Esophagus (tissue), 2 donors: ENCODE data around the gene RASSF8. TPM values are rescaled to one million over a fixed set of nuclear protein-coding genes. Genes with fewer than 3 reads are reported as not detected.

Experiments
- H3K27ac ChIP-seq, 2 donors: one replicate each; pipeline ENCODE4 v1.5.1; 2013; ENCODE audit warnings: low read depth in 2 of 2, mild to moderate bottlenecking in 2 of 2, inconsistent platforms in 1 of 2, low read length in 1 of 2, moderate library complexity in 1 of 2
- H3K27me3 ChIP-seq, 2 donors: one replicate each; pipeline ENCODE4 v1.6.1; 2013; ENCODE audit warnings: low read length in 2 of 2, control low read depth in 1 of 2, mild to moderate bottlenecking in 1 of 2; ENCODE audit not compliant: insufficient read depth in 2 of 2, control insufficient read depth in 1 of 2
- H3K36me3 ChIP-seq, 2 donors: one replicate each; pipeline ENCODE4 v1.6.1; 2013; ENCODE audit warnings: low read length in 1 of 2; ENCODE audit not compliant: control insufficient read depth in 2 of 2, insufficient read depth in 2 of 2
- H3K4me1 ChIP-seq, 2 donors: one replicate each; pipeline ENCODE4 v1.6.1; 2013; ENCODE audit warnings: low read length in 1 of 2; ENCODE audit not compliant: control insufficient read depth in 2 of 2, insufficient read depth in 2 of 2
- H3K4me3 ChIP-seq, 2 donors: one replicate each; pipeline ENCODE4 v1.5.1; 2013; ENCODE audit warnings: low read length in 2 of 2, mild to moderate bottlenecking in 2 of 2, low read depth in 1 of 2, moderate library complexity in 1 of 2
- H3K9me3 ChIP-seq, 2 donors: one replicate each; pipeline ENCODE4 v1.6.1; 2013; ENCODE audit warnings: mild to moderate bottlenecking in 2 of 2, low read depth in 1 of 2, low read length in 1 of 2, moderate library complexity in 1 of 2; ENCODE audit not compliant: control insufficient read depth in 2 of 2, insufficient read depth in 1 of 2
- WGBS, 2 donors: extraction: QIAGEN DNeasy Blood & Tissue Kit; methylation state at CpG; one replicate each; pipeline ENCODE4 v1.1.7; 2013; 5-methylcytosine and 5-hydroxymethylcytosine counted together
- polyA plus RNA-seq, 2 donors: library from polyadenylated mRNA; stranded (reverse); fragments of 200-250 nt; gene quantifications; one replicate each; pipeline ENCODE4 v1.2.3, GENCODE V29; 2013
- donor health status: healthy with polysubstance abuse.
- donor health status: Bipolar disorder and iron deficiency.

RASSF8 gene
- polyA plus RNA-seq, 2 donors: 0.83 to 1.8 TPM

- no peaks in the 10 kb centered on the region for H3K9me3 ChIP-seq
- H3K4me1 ChIP-seq: no peaks in the 10 kb centered on the region
Measured at GRCh38 chr12:25959071-25959961, 834 bp downstream of the RASSF8 start.

GRCh38 chr12:25960143-25960542, 1.7 kb downstream of the RASSF8 start:
- no peaks in the 10 kb centered on the region for H3K36me3 ChIP-seq
- WGBS, 2 donors: 17 to 22% methylated on average over 5 of the region's 5 CpGs
- no peak overlapping the region for H3K27ac ChIP-seq
- H3K27me3 ChIP-seq: peaks cover 0 to 4% of the 10 kb centered on the region in 2 donors
- H3K9me3 ChIP-seq: no peaks in the 10 kb centered on the region
- no peaks in the 10 kb centered on the region for H3K4me1 ChIP-seq
- H3K4me3 ChIP-seq: peak overlapping the region in 1 of 2 donors; percentile 67

More at GRCh38 chr12:25959071-25959961, 834 bp downstream of the RASSF8 start:
- peaks cover 0 to 4% of the 10 kb centered on the region in 2 donors for H3K27me3 ChIP-seq
- 0 to 1% methylated on average over 47 to 57 of the region's 57 CpGs for WGBS, 2 donors
- H3K27ac ChIP-seq: peak overlapping the region; percentile 80 to 90
- H3K36me3 ChIP-seq: peaks cover 0 to 2% of the 10 kb centered on the region in 2 donors
- H3K4me3 ChIP-seq: peak overlapping the region; percentile 67

- Histone ChIP-seq H3K36me3 (no peaks in the 10 kb centered on the region), H3K4me3 (no peak overlapping the region), H3K9me3 (no peaks in the 10 kb centered on the region), H3K27me3 (peaks cover 0 to 4% of the 10 kb centered on the region in 2 donors), H3K4me1 (no peaks in the 10 kb centered on the region), H3K27ac (no peak overlapping the region)
- 46 to 59% methylated on average over 4 of the region's 4 CpGs for WGBS, 2 donors
Measured at GRCh38 chr12:25960961-25961360, 2.5 kb downstream of the RASSF8 start.

- Histone ChIP-seq H3K36me3 (no peaks in the 10 kb centered on the region), H3K4me1 (no peaks in the 10 kb centered on the region), H3K4me3 (no peak overlapping the region), H3K27me3 (peaks cover 0 to 2% of the 10 kb centered on the region in 2 donors), H3K27ac (no peak overlapping the region), H3K9me3 (no peaks in the 10 kb centered on the region)
- 64 to 68% methylated on average over 4 of the region's 4 CpGs for WGBS, 2 donors
Measured at GRCh38 chr12:25962932-25963525, 4.5 kb downstream of the RASSF8 start.

GRCh38 chr12:25965682-25966081, 7.2 kb downstream of the RASSF8 start:
- WGBS, 2 donors: 94 to 96% methylated on average over 1 of the region's 1 CpG
- H3K4me1 ChIP-seq: peaks cover 0 to 3% of the 10 kb centered on the region in 2 donors

GRCh38 chr12:25970082-25970481, 11.6 kb downstream of the RASSF8 start:
- H3K4me1 ChIP-seq: peaks cover 0 to 4% of the 10 kb centered on the region in 2 donors
- H3K4me3 ChIP-seq: no peak overlapping the region
- no peaks in the 10 kb centered on the region for H3K36me3 ChIP-seq
- H3K27me3 ChIP-seq: no peaks in the 10 kb centered on the region
- no peaks in the 10 kb centered on the region for H3K9me3 ChIP-seq
- WGBS, 2 donors: 81 to 83% methylated on average over 5 of the region's 5 CpGs
- no peak overlapping the region for H3K27ac ChIP-seq

More at GRCh38 chr12:25965682-25966081, 7.2 kb downstream of the RASSF8 start:
- no peaks in the 10 kb centered on the region for H3K9me3 ChIP-seq
- no peaks in the 10 kb centered on the region for H3K27me3 ChIP-seq
- no peak overlapping the region for H3K27ac ChIP-seq
- H3K36me3 ChIP-seq: no peaks in the 10 kb centered on the region
- no peak overlapping the region for H3K4me3 ChIP-seq

GRCh38 chr12:25970916-25971653, 12.6 kb downstream of the RASSF8 start:
- no peaks in the 10 kb centered on the region for H3K27me3 ChIP-seq
- H3K4me1 ChIP-seq: peaks cover 0 to 7% of the 10 kb centered on the region in 2 donors
- WGBS, 2 donors: 68 to 75% methylated on average over 5 of the region's 5 CpGs
- no peaks in the 10 kb centered on the region for H3K36me3 ChIP-seq
- H3K27ac ChIP-seq: no peak overlapping the region
- H3K9me3 ChIP-seq: no peaks in the 10 kb centered on the region
- H3K4me3 ChIP-seq: no peak overlapping the region

GRCh38 chr12:25971654-25972041, 13.2 kb downstream of the RASSF8 start:
- Histone ChIP-seq H3K27me3 (no peaks in the 10 kb centered on the region), H3K27ac (no peak overlapping the region), H3K4me1 (peaks cover 0 to 7% of the 10 kb centered on the region in 2 donors), H3K9me3 (no peaks in the 10 kb centered on the region), H3K4me3 (no peak overlapping the region), H3K36me3 (no peaks in the 10 kb centered on the region)
- WGBS, 2 donors: 53 to 67% methylated on average over 2 of the region's 2 CpGs

GRCh38 chr12:25972783-25973182, 14.3 kb downstream of the RASSF8 start:
- no peaks in the 10 kb centered on the region for H3K27me3 ChIP-seq
- no peak overlapping the region for H3K27ac ChIP-seq
- H3K4me1 ChIP-seq: peaks cover 0 to 7% of the 10 kb centered on the region in 2 donors
- no peaks in the 10 kb centered on the region for H3K9me3 ChIP-seq
- no peaks in the 10 kb centered on the region for H3K36me3 ChIP-seq
- no peak overlapping the region for H3K4me3 ChIP-seq
- 82 to 88% methylated on average over 2 of the region's 2 CpGs for WGBS, 2 donors
